ENCODE data around the gene NECAP2.

The NECAP2 gene

GRCh38 chr1:16405441-16405840, 35.1 kb upstream of the NECAP2 start:
- Histone ChIP-seq H3K9me3 (replicated peaks; ENCODE audit: insufficient read depth, low read length) (no peaks in the 10 kb centered on the region), H3K36me3 (replicated peaks; ENCODE audit: insufficient read depth, low read length) (no peaks in the 10 kb centered on the region), H3K4me1 (ENCODE audit: low read length) (no peaks in the 10 kb centered on the region), H3F3A (ENCODE audit: insufficient read depth, low read length) (no peaks in the 10 kb centered on the region), H3K4me2 (ENCODE audit: low read depth, low read length) (no peak overlapping the region), H3K4me3 (ENCODE audit: low read length) (no peak overlapping the region), H3K27me3 (replicated peaks; ENCODE audit: insufficient read depth, low read length) (peaks cover 11% of the 10 kb centered on the region), H3K9me2 (replicated peaks; ENCODE audit: insufficient read depth, low read length) (no peaks in the 10 kb centered on the region), H4K20me1 (ENCODE audit: insufficient read depth, low read length) (no peaks in the 10 kb centered on the region), H3K79me2 (ENCODE audit: low read length) (no peaks in the 10 kb centered on the region), H3K27ac (ENCODE audit: low read length) (no peak overlapping the region), H2AFZ (ENCODE audit: low read length) (no peak overlapping the region), H3K9ac (ENCODE audit: low read length) (no peak overlapping the region)
- no peak for DNase-seq
- no peak for TF ChIP-seq CTCF (IDR thresholded peaks at IDR 0.05; ENCODE audit: low read length)
- no peak for TF ChIP-seq EZH2 (optimal IDR thresholded peaks at IDR 0.05; ENCODE audit: low read depth, low read length)
- TF ChIP-seq EZH2phosphoT487 (IDR thresholded peaks at IDR 0.05; ENCODE audit: low read length) = no peak

- H2AFZ ChIP-seq (ENCODE audit: low read length) = no peak overlapping the region
- H3K27ac ChIP-seq (ENCODE audit: low read length) = no peak overlapping the region
- peaks cover 14% of the 10 kb centered on the region for H3K27me3 ChIP-seq (replicated peaks; ENCODE audit: insufficient read depth, low read length)
- no peaks in the 10 kb centered on the region for H3K36me3 ChIP-seq (replicated peaks; ENCODE audit: insufficient read depth, low read length)
- no peak overlapping the region for H3K4me3 ChIP-seq (ENCODE audit: low read length)
- no peaks in the 10 kb centered on the region for H3K79me2 ChIP-seq (ENCODE audit: low read length)
- H3K9me3 ChIP-seq (replicated peaks; ENCODE audit: insufficient read depth, low read length) = no peaks in the 10 kb centered on the region
- no peak for TF ChIP-seq EZH2 (optimal IDR thresholded peaks at IDR 0.05; ENCODE audit: low read depth, low read length)
- TF ChIP-seq EZH2phosphoT487 (IDR thresholded peaks at IDR 0.05; ENCODE audit: low read length) = no peak
- TF ChIP-seq CTCF (IDR thresholded peaks at IDR 0.05; ENCODE audit: low read length) = no peak
- H4K20me1 ChIP-seq (ENCODE audit: insufficient read depth, low read length) = no peaks in the 10 kb centered on the region
- no peak overlapping the region for H3K4me2 ChIP-seq (ENCODE audit: low read depth, low read length)
- H3K9ac ChIP-seq (ENCODE audit: low read length) = no peak overlapping the region
- H3K4me1 ChIP-seq (ENCODE audit: low read length) = no peaks in the 10 kb centered on the region
- H3K9me2 ChIP-seq (replicated peaks; ENCODE audit: insufficient read depth, low read length) = no peaks in the 10 kb centered on the region
- no peak for DNase-seq
- no peaks in the 10 kb centered on the region for H3F3A ChIP-seq (ENCODE audit: insufficient read depth, low read length)
These were observed 33.7 kb upstream of the NECAP2 start for GRCh38 chr1:16406868-16407267.

- Histone ChIP-seq H3K9ac (ENCODE audit: low read length) (no peak overlapping the region), H3K27ac (ENCODE audit: low read length) (no peak overlapping the region), H3K9me2 (replicated peaks; ENCODE audit: insufficient read depth, low read length) (no peaks in the 10 kb centered on the region), H3K36me3 (replicated peaks; ENCODE audit: insufficient read depth, low read length) (no peaks in the 10 kb centered on the region), H3K4me1 (ENCODE audit: low read length) (no peaks in the 10 kb centered on the region), H3K4me2 (ENCODE audit: low read depth, low read length) (no peak overlapping the region), H4K20me1 (ENCODE audit: insufficient read depth, low read length) (no peaks in the 10 kb centered on the region), H3K9me3 (replicated peaks; ENCODE audit: insufficient read depth, low read length) (no peaks in the 10 kb centered on the region), H2AFZ (ENCODE audit: low read length) (no peak overlapping the region), H3K79me2 (ENCODE audit: low read length) (no peaks in the 10 kb centered on the region), H3K4me3 (ENCODE audit: low read length) (no peak overlapping the region), H3K27me3 (replicated peaks; ENCODE audit: insufficient read depth, low read length) (peaks cover 23% of the 10 kb centered on the region), H3F3A (ENCODE audit: insufficient read depth, low read length) (no peaks in the 10 kb centered on the region)
- no peak for TF ChIP-seq EZH2 (optimal IDR thresholded peaks at IDR 0.05; ENCODE audit: low read depth, low read length)
- TF ChIP-seq CTCF (IDR thresholded peaks at IDR 0.05; ENCODE audit: low read length) = no peak
- no peak for TF ChIP-seq EZH2phosphoT487 (IDR thresholded peaks at IDR 0.05; ENCODE audit: low read length)
- no peak for DNase-seq
These were observed 30.9 kb upstream of the NECAP2 start for GRCh38 chr1:16409536-16410152.
